Natural killer cell (primary cell): ENCODE results near the gene FFAR3. TPM values are rescaled to one million over a fixed set of nuclear protein-coding genes. Genes with fewer than 3 reads are reported as not detected.

Experiments
- ATAC-seq, 3 donors: fragments of 150-1000 bp in 2 of 3; fragments of 200-7000 bp in 1 of 3; cut with Tn5 transposase; 1 replicate in 1 of 3; 2 replicates in 2 of 3; pipeline ENCODE4 v1.10.0; 2021; ENCODE audit warnings: mild to moderate bottlenecking in 2 of 3, moderate library complexity in 2 of 3
- DNase-seq, 2 donors: peaks; one replicate each; pipeline versions ENCODE4 v3.0.0 to v3.0.0-alpha.2; 2013 to 2021; ENCODE audit warnings: mixed read lengths in 1 of 2
- H3K27ac ChIP-seq: one replicate; pipeline ENCODE4 v1.5.1; 2013; ENCODE audit warnings: mild to moderate bottlenecking, low read length
- H3K27me3 ChIP-seq: one replicate; pipeline ENCODE4 v1.6.1; 2013; ENCODE audit warnings: low read length; ENCODE audit not compliant: control insufficient read depth, insufficient read depth
- H3K36me3 ChIP-seq: one replicate; pipeline ENCODE4 v1.6.1; 2013; ENCODE audit warnings: low read length; ENCODE audit not compliant: control insufficient read depth, insufficient read depth
- H3K4me1 ChIP-seq: one replicate; pipeline ENCODE4 v1.6.1; 2013; ENCODE audit warnings: low read length; ENCODE audit not compliant: control insufficient read depth, insufficient read depth
- H3K4me3 ChIP-seq: one replicate; pipeline ENCODE4 v1.5.1; 2013; ENCODE audit warnings: low read length
- H3K9me3 ChIP-seq: one replicate; pipeline ENCODE4 v1.6.1; 2013; ENCODE audit warnings: low read length; ENCODE audit not compliant: control insufficient read depth, insufficient read depth
- H3K27ac Mint-ChIP-seq, 2 donors: one replicate each; pipeline ENCODE4 v1.8.0; 2022; ENCODE audit warnings: mild to moderate bottlenecking in 2 of 2, mixed read lengths in 2 of 2, moderate library complexity in 1 of 2
- H3K27me3 Mint-ChIP-seq, 2 donors: one replicate each; pipeline ENCODE4 v1.8.0; 2022; ENCODE audit warnings: low read depth in 2 of 2, mixed read lengths in 2 of 2
- H3K36me3 Mint-ChIP-seq: one replicate; pipeline ENCODE4 v1.8.0; 2022; ENCODE audit warnings: mixed read lengths
- H3K4me1 Mint-ChIP-seq, 2 donors: one replicate each; pipeline ENCODE4 v1.8.0; 2022; ENCODE audit warnings: mixed read lengths in 2 of 2
- H3K4me3 Mint-ChIP-seq: one replicate; pipeline ENCODE4 v1.8.0; 2022; ENCODE audit warnings: mild to moderate bottlenecking, moderate library complexity, mixed read lengths
- H3K9me3 Mint-ChIP-seq, 2 donors: one replicate each; pipeline ENCODE4 v1.8.0; 2022; ENCODE audit warnings: mixed read lengths in 2 of 2
- CTCF ChIP-seq: fragments of 200-600 bp; IDR thresholded peaks from one replicate; pipeline ENCODE4 v1.8.0; 2022; ENCODE audit warnings: antibody characterized with exemption
- WGBS: methylation state at CpG from one replicate; pipeline ENCODE4 v1.1.7; 2013; ENCODE audit warnings: missing lambda C conversion rate; ENCODE audit not compliant: insufficient coverage; 5-methylcytosine and 5-hydroxymethylcytosine counted together
- intact Hi-C: fragments of 100-400 bp; cut with micrococcal nuclease; formaldehyde crosslinking; loops from one replicate; pipeline ENCODE4 v1.14.2; 2022
- total RNA-seq, 4 donors: library from RNA; stranded (reverse); fragments of 120-200 nt in 1 of 4; gene quantifications; one replicate each; pipeline versions ENCODE4 v1.2.3 to v1.2.4, GENCODE V29; 2013 to 2022

Gene FFAR3
- total RNA-seq, 3 donors from 2014 or later (not counting 1 experiment from before 2014, with no cell fraction given), result 0.92 to 2.7 TPM; not detected in 1

DNA sequence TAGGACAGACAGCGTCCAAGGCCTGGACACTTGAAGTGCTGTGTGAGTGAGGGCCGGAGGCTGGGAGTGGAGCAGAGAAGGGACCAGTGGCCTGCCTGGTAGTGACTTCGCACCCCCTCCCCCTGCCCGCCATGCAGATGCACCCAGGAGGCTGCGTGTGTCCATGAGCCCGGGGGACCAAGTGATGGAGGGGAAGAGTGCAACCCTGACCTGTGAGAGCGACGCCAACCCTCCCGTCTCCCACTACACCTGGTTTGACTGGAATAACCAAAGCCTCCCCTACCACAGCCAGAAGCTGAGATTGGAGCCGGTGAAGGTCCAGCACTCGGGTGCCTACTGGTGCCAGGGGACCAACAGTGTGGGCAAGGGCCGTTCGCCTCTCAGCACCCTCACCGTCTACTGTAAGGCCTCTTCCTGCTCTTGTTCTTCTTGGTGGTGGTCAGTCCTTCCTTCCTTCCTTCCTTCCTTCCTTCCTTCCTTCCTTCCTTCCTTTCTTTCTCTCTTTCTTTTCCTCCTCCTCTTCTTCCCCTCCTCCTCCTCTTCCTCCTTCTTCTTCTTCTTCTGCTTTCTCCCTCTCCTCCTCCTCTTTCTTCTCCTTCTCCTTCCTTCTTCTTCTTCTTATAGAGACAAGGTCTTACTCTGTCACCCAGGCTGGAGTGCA, 16.6 kb upstream of the FFAR3 start:
- ATAC-seq (no peak), DNase-seq (no peak)
- Mint-ChIP-seq H3K4me1 (peaks cover 3 to 7% of the 10 kb centered on the region in 2 donors), H3K27ac (no peak overlapping the region), H3K4me3 (no peak overlapping the region), H3K9me3 (no peaks in the 10 kb centered on the region), H3K27me3 (peaks cover 4 to 10% of the 10 kb centered on the region in 2 donors), H3K36me3 (no peaks in the 10 kb centered on the region)
- intact Hi-C loops, result no loop called here
- no peaks in the 10 kb centered on the region for H3K36me3 ChIP-seq
- TF ChIP-seq CTCF, result no peak
- no peak overlapping the region for H3K4me3 ChIP-seq
- no peak overlapping the region for H3K27ac ChIP-seq
- WGBS, result 79% methylated on average over 13 of the region's 14 CpGs
- H3K9me3 ChIP-seq, result no peaks in the 10 kb centered on the region
- peaks cover 12% of the 10 kb centered on the region for H3K4me1 ChIP-seq
- no peaks in the 10 kb centered on the region for H3K27me3 ChIP-seq

DNA sequence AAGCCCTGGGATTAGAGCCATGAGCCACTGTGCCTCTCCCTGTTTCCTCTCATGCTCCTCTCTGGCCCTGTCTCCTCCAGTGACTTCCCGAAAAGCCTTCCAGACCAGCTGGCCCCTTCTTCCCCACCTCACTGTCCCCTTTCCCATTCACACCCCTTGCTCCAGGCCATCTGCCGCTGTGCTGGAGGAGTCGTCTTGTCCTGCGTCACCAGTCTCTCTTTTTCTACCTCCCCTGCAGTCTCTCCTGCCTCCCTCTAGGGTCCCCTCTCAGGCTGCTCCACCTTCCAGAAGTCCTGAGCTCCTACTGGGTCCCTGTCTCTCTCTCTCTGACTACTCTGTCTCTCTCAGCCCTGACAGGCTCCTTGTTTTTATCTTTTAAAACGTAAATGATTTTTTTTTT, 15.8 kb upstream of the FFAR3 start:
- Histone ChIP-seq H3K4me1 (peaks cover 19% of the 10 kb centered on the region), H3K9me3 (no peaks in the 10 kb centered on the region), H3K27ac (no peak overlapping the region), H3K36me3 (no peaks in the 10 kb centered on the region), H3K27me3 (no peaks in the 10 kb centered on the region), H3K4me3 (no peak overlapping the region)
- H3K9me3 Mint-ChIP-seq, result no peaks in the 10 kb centered on the region
- no peak overlapping the region for H3K27ac Mint-ChIP-seq
- no peaks in the 10 kb centered on the region for H3K36me3 Mint-ChIP-seq
- H3K27me3 Mint-ChIP-seq, result peaks cover 10 to 17% of the 10 kb centered on the region in 2 donors
- ATAC-seq, result no peak
- intact Hi-C loops, result no loop called here
- DNase-seq, result no peak
- H3K4me3 Mint-ChIP-seq, result no peak overlapping the region
- H3K4me1 Mint-ChIP-seq, result peaks cover 10 to 15% of the 10 kb centered on the region in 2 donors
- WGBS, result 86% methylated on average over 5 of the region's 5 CpGs
- TF ChIP-seq CTCF, result no peak

GRCh38 chr19:35344511-35345031, 13.7 kb upstream of the FFAR3 start:
- Mint-ChIP-seq H3K36me3 (no peaks in the 10 kb centered on the region), H3K4me1 (peaks cover 10 to 21% of the 10 kb centered on the region in 2 donors), H3K4me3 (no peak overlapping the region), H3K27ac (no peak overlapping the region), H3K27me3 (peaks cover 10 to 23% of the 10 kb centered on the region in 2 donors), H3K9me3 (no peaks in the 10 kb centered on the region)
- WGBS, result 87% methylated on average over 17 of the region's 17 CpGs
- Histone ChIP-seq H3K36me3 (no peaks in the 10 kb centered on the region), H3K27me3 (no peaks in the 10 kb centered on the region), H3K9me3 (no peaks in the 10 kb centered on the region), H3K27ac (no peak overlapping the region), H3K4me3 (no peak overlapping the region), H3K4me1 (peaks cover 29% of the 10 kb centered on the region)
- peak in 1 of 2 donors; percentile 13 for DNase-seq
- ATAC-seq, result no peak
- no peak for TF ChIP-seq CTCF
- intact Hi-C loops, result no loop called here
